Erythroblast (primary cell): ENCODE measurements around the gene SLC35G6.

Source experiments
- GATA1 ChIP-seq: IDR thresholded peaks from 2 replicates; pipeline ENCODE4 v1.6.1; 2011; ENCODE audit warnings: low read depth, mild to moderate bottlenecking, control low read depth, low read length, moderate library complexity
- POLR2A ChIP-seq: IDR thresholded peaks from 2 replicates; pipeline ENCODE4 v1.6.1; 2011; ENCODE audit warnings: mild to moderate bottlenecking, low read length

GRCh38 chr17:7438656-7439460 lies 42.4 kb upstream of the SLC35G6 start:
- TF ChIP-seq POLR2A = no peak
- no peak for TF ChIP-seq GATA1
